SU-DHL-6 (cell line): ENCODE measurements around the gene COL4A2.

ENCODE experiments used
- CTCF ChIP-seq: fragments of 200-600 bp; sonication (generic); IDR thresholded peaks from one replicate; pipeline ENCODE4 v1.5.1; 2017; ENCODE audit warnings: antibody characterized with exemption, mild to moderate bottlenecking, low read length, moderate library complexity; ENCODE audit not compliant: insufficient read depth, poor library complexity, severe bottlenecking
- EZH2phosphoT487 ChIP-seq: fragments of 200-600 bp; sonication (generic), shearing (Covaris generic); conservative IDR thresholded peaks from 2 replicates; pipeline ENCODE4 v1.6.1; 2018; ENCODE audit warnings: mild to moderate bottlenecking, antibody characterized with exemption, low read length, moderate library complexity, mixed read lengths

GRCh38 chr13:110364081-110364480 lies 57.0 kb downstream of the COL4A2 start:
- no peak for TF ChIP-seq CTCF
- no peak for TF ChIP-seq EZH2phosphoT487
